CD4-positive, alpha-beta T cell treated with Interleukin-4 for 1 hour (primary cell): ENCODE data around the gene WDFY3.
"Not testable (repeated sequence)": the region's sequence is repeated elsewhere in the genome, so short reads cannot be mapped to it uniquely, and the experiment has no call there.

Experiments
- DNase-seq, 2 donors: peaks; one replicate each; pipeline ENCODE4 v3.0.0-alpha.2; 2020 to 2022

The WDFY3 gene

DNA sequence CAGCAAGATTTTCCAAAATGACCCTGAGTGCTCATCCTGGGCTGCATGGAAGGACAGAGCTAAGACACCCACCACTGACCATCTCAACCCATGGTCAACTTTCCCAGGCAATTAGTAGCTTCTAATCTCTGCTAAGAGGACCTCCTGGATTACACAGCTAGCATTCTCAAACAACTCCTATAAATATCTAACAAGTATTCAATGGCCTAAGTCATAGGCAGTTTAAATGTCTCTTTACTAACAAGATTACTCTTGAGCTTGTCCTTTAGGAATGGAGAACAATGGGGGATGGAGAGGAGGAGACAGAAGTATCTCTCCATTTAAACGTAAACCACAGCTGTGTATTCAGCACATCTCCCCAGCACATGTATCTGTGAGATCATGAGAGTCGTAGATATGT lies 118.1 kb downstream of the WDFY3 start:
- no peak for DNase-seq

GRCh38 chr4:84847978-84848377 lies 118.5 kb downstream of the WDFY3 start:
- no peak for DNase-seq

DNA sequence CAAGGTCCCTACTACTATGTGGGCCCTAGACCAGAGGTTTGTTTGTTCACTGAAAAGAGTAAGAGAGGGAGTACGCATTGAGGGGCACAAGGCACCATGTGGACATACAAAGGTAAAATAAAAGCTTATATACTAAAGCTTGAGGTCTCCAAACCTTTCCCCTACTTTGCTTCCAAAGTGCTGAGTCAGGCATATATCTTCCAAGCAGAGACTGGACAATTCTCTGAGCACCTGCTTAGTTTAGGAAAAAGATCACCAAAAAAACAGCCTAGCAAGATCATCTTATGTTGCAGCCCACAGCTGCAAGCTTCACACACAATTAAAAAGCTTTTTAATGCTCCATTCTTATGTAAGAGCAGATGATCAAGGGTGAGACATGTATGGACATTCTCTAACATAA lies 119.5 kb downstream of the WDFY3 start:
- no peak for DNase-seq

GRCh38 chr4:84841435-84841834 lies 125.1 kb downstream of the WDFY3 start:
- DNase-seq, result no peak

- no peak for DNase-seq
These were observed 128.7 kb downstream of the WDFY3 start for GRCh38 chr4:84837751-84838150.

DNA sequence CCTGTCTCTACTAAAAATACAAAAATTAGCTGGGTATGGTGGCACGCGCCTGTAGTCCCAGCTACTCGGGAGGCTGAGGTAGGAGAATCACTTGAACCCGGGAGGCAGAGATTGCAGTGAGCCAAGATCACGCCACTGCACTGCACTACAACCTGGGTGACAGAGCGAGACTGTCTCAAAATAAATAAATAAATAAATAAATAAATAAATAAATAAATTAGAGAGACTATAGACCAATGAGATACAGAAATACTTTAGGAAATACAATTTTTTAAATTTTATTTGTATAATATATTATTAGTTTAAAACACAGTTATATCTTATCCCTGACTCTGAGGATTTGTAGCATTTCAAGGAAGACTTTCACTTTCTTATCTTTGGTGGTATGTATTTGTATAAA lies 136.9 kb downstream of the WDFY3 start:
- not testable (repeated sequence) for DNase-seq

DNA sequence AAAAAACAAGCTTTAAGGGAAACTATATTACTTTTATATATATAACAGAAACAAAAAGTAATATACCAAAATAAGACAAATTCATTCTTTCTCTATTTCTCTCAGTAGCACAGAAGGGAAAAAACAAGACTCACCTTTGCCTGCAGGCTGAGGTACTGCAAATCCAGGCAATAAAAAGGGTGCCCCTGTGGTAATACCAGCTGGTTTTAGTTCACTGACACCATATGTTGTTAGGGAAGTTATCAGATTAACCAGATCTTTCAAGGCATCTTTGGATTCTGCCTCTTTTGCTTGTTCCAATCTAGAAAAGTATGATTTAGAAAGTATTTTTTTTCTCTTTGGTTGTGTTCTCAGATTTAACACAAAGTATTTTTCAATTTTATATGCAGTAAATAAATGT lies 139.8 kb downstream of the WDFY3 start:
- DNase-seq, result no peak

GRCh38 chr4:84825701-84826341 lies 140.7 kb downstream of the WDFY3 start:
- DNase-seq, result no peak

GRCh38 chr4:84821064-84821463 lies 145.4 kb downstream of the WDFY3 start:
- no peak for DNase-seq

- peak in 1 of 2 donors; percentile 11 for DNase-seq
These were observed 152.3 kb downstream of the WDFY3 start for GRCh38 chr4:84814094-84814750.

DNA sequence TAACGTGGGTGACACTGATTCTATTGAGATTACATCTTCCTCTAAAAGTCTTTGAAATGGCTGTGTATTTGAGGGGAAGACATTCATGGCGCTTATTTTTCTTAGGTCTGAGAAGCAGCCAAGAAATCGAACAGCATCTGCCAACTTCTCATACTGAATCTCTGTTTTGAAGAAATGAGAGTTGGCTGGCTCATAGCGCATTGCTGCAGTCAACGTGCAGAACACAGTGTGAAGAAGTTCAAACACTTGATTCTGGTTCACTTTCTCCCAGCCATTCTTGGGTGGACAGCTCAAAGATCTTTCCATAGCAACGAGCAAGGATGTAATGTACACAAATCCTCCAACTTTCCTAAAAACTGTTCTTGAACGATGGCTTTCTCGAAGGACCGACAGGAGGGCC lies 156.5 kb downstream of the WDFY3 start:
- no peak for DNase-seq

GRCh38 chr4:84808332-84808731 lies 158.2 kb downstream of the WDFY3 start:
- no peak for DNase-seq

DNA sequence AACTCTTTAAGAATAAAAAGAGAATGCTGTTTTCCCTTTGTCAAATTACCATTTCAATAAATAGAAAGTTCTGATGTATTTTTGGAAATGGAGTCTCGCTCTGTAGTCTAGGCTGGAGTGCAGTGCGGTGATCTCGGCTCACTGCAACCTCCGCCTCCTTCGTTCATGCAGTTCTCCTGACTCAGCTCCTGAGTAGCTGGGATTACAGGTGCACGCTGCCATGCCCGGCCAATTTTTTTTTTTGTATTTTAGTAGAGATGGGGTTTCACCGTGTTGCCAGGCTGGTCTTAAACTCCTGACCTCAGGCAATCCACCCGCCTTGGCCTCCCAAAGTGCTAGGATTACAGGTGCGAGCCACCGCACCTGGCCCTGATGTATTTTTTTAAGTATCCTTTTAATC lies 159.9 kb downstream of the WDFY3 start:
- DNase-seq, result not testable (repeated sequence)

GRCh38 chr4:84804136-84804535 lies 162.4 kb downstream of the WDFY3 start:
- no peak for DNase-seq

- no peak for DNase-seq
These were observed 162.8 kb downstream of the WDFY3 start for GRCh38 chr4:84803720-84804119.

DNA sequence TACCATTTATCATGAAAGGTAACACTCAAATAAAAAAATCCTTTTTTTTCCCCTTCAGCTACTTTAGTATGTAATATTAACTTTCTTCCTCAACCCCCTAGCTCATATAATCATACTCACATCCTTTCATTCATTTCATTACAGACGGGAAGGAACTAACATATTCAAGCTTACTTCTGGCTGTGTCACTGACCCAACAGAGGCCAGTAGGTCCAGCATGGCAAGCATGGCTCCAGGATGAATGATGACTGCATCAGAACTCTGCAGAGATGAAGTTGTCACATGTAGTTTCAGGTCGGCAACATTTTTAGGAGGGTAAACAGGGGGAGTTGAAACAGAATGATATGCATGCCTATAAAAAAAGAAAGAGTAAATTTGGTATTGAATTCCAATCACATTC lies 163.4 kb downstream of the WDFY3 start:
- DNase-seq, result no peak

DNA sequence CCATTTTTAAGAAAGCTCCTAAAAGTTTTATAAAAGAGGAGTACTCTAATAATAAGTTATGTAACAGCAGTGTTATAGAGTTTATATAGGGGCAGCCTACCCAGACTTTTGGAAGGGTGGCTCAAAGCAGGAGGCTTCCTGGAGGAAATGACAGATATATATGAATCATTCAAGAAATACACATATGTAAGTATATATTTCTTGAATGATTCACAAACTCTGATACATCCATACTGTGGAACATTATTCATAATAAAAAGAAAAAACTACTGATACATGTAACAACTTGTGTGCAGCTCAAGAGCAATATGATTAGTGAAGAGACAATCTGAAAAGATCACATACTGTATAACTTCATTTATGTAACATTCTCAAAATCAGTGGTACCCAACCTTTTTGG lies 166.2 kb downstream of the WDFY3 start:
- DNase-seq, result no peak

DNA sequence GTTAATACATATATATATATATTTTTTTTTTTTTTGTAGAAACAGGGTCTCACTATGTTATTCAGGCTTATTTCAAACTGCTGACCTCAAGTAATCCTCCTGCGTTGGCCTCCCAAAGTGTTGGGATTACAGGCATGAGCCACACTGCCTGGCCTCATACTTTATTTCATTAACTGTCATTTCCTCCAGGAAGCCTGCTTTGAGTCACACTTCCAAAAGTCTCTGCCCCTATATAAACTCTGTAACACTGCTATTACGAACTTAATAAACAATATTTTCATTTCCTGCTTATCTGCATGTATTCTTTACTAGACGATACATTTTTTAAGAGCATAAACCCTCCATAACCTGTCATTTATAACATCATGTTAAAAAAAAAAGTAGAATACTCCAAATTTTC lies 167.2 kb downstream of the WDFY3 start:
- DNase-seq, result no peak

DNA sequence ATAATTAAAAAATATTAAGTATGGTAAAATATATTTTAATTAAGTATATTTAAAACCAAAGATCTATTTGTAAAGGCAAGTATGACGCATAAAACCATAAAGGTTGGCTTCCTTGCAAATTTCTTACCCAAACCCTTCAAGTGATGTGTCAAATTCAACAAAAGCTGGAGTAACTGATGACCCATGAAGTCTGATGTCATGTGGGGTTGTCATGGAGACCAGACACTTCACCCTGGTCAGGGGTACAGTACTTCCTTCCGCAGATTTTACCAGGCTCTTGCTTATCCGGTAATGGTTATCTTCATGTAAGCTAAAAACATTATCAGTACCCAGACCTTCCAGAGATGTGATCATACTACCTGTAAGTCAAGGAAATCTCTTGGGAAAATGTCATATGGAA lies 170.1 kb downstream of the WDFY3 start:
- no peak for DNase-seq

DNA sequence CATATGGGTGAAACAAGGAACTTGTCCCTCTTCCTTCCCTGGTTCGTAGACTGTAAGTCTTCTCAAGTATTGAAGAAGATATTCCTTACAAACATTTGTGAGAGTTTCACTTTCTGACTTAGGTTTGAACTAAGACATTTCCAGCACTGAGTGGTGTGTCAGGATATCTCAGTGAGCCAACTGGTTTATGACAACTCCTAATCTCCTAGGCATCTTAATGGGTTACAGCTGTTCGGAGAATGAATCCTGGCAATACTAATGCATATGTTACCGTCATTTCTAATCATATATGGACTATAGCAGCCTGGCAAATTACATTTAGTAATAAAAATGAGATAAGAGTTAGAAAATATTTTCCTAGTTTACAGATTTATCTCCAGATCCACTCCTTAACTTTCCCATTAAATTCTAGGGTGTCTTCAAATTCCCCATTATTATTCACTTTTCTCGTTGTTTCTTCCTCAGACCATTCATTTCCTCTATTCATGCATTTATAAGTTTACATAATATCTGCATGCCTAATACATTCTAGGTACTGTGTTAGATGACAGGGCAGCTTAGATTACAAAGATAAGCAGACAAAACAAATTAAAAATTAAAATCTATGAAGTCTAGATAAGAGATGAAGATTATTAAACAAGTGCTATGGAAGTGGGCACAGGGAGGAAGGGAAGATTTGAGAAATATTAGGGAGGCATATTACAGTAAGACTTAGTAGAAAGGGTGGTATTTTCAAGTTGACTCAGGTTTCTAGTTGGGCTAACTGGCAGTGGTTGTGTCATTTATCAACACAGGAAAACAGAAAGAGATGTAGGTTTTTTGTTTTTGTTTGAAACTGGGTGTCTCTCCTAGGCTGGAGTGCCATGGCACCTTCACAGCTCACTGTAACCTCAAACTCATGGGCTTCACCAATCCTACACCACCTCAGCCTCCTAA lies 173.9 kb downstream of the WDFY3 start:
- no peak for DNase-seq

GRCh38 chr4:84790769-84791565 lies 175.5 kb downstream of the WDFY3 start:
- DNase-seq, result no peak

DNA sequence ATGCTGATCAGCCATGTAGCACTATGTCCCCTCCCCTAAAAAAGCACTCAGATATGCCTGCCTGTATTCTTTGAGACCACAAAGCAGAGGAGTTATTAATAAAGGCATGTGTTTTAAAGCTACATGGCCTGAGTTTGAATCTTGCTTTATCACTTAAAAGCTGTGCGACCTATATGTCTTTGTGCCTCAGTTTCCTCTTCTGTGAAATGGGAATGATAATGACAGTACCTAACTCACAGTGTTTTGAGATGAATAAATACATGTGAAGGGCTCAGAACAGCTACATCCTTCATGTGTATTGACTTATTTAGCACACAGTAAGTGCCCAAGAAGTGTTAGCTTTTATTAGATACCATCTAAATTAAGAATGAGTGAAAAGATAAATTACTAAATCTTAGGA lies 180.0 kb downstream of the WDFY3 start:
- no peak for DNase-seq

GRCh38 chr4:84782517-84782916 lies 184.0 kb downstream of the WDFY3 start:
- DNase-seq, result no peak
